GM12892 (cell line): Measurements from ENCODE around the gene FZR1.

Experiments used
- POLR2A ChIP-seq: IDR thresholded peaks from 2 replicates; pipeline ENCODE4 v1.6.1; 2011; ENCODE audit warnings: low read depth, low read length, control low read depth
- POLR2AphosphoS5 ChIP-seq: IDR thresholded peaks from 2 replicates; pipeline ENCODE4 v1.6.1; 2011; ENCODE audit warnings: low read depth, low read length, control low read depth
- TAF1 ChIP-seq: IDR thresholded peaks from 2 replicates; pipeline ENCODE4 v1.6.1; 2011; ENCODE audit warnings: low read depth, mild to moderate bottlenecking, control low read depth, low read length, borderline replicate concordance

- TF ChIP-seq POLR2A, result no peak
- TF ChIP-seq POLR2AphosphoS5, result no peak
- no peak for TF ChIP-seq TAF1
Observed at GRCh38 chr19:3533563-3534216, 27.6 kb downstream of the FZR1 start.
